ENCODE data around the gene KRT38.

KRT38 gene

DNA sequence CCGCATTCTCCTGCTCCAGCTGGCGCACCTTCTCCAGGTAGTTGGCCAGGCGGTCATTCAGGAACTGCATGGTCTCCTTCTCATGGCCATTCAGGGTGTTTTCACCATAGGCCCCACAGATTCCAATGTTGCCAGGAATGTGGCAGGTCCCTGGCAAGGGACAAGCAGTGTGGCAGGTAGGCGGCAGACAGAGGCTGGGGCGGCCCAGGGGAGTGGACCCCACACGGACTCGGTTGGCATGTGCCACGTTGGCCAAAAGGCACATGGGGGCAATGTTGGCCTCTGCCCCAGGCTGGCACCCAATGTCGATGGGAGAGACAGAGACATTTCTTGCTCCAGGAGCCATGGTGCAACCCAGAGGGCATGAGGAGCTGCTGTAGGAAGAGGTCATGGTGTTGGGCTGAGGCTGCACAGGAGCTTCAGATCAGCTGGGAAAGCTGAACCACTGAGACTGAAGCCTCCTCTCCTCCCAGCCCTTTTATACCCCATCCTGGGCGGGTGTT is at the start of gene KRT38:
KRT38 (minus strand) TSS at position 453 of the 503 bp plus-strand sequence; CDS start at position 391, 62 bp downstream.
- TF ChIP-seq, protein P1, sequence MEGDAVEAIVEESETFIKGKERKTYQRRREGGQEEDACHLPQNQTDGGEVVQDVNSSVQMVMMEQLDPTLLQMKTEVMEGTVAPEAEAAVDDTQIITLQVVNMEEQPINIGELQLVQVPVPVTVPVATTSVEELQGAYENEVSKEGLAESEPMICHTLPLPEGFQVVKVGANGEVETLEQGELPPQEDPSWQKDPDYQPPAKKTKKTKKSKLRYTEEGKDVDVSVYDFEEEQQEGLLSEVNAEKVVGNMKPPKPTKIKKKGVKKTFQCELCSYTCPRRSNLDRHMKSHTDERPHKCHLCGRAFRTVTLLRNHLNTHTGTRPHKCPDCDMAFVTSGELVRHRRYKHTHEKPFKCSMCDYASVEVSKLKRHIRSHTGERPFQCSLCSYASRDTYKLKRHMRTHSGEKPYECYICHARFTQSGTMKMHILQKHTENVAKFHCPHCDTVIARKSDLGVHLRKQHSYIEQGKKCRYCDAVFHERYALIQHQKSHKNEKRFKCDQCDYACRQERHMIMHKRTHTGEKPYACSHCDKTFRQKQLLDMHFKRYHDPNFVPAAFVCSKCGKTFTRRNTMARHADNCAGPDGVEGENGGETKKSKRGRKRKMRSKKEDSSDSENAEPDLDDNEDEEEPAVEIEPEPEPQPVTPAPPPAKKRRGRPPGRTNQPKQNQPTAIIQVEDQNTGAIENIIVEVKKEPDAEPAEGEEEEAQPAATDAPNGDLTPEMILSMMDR (IDR thresholded peaks at IDR 0.05; ENCODE audit: low read depth, low read length), result no peak
- H3K36me3 ChIP-seq, result no peaks in the 10 kb centered on the region
- H3K27ac ChIP-seq, result no peak within 1 kb of the TSS
- no peak for DNase-seq
- H3K4me3 ChIP-seq (ENCODE audit: low read depth, low read length), result no peak within 1 kb of the TSS
- peaks cover 100% of the 10 kb centered on the region for H3K27me3 ChIP-seq (ENCODE audit: insufficient read depth, low read depth, severe bottlenecking)
- H3K9me3 ChIP-seq (ENCODE audit: severe bottlenecking), result peaks cover 20% of the 10 kb centered on the region

DNA sequence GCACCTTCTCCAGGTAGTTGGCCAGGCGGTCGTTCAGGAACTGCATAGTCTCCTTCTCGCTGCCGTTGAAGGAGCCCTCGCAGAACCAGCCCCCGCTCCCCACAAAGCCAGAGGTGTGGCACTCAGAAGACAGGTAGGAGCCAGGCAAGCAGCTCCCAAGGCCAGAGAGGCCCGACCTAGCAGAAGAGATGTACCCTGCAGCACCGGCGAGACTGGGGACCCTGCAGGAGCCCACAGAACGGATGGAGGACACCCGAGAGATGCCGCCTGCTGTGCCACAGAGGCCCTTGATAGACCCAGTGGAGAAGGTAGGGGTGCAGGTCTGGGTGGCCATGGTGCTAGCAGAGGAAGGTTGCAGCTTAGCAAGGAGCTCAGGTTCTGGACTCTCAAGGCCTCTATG is 48.7 kb upstream of the KRT38 start, which contains the start of gene KRT36:
KRT36 (minus strand) TSS at position 380 of the 400 bp plus-strand sequence; CDS start at position 334, 46 bp downstream.
- no peak within 1 kb of the TSS for H3K27ac ChIP-seq
- DNase-seq, result no peak
- TF ChIP-seq, protein P1 (IDR thresholded peaks at IDR 0.05; ENCODE audit: low read depth, low read length), result no peak
- no peaks in the 10 kb centered on the region for H3K36me3 ChIP-seq
- no peak within 1 kb of the TSS for H3K4me3 ChIP-seq (ENCODE audit: low read depth, low read length)
- H3K9me3 ChIP-seq (ENCODE audit: severe bottlenecking), result no peaks in the 10 kb centered on the region
- H3K27me3 ChIP-seq (ENCODE audit: insufficient read depth, low read depth, severe bottlenecking), result peaks cover 15% of the 10 kb centered on the region

DNA sequence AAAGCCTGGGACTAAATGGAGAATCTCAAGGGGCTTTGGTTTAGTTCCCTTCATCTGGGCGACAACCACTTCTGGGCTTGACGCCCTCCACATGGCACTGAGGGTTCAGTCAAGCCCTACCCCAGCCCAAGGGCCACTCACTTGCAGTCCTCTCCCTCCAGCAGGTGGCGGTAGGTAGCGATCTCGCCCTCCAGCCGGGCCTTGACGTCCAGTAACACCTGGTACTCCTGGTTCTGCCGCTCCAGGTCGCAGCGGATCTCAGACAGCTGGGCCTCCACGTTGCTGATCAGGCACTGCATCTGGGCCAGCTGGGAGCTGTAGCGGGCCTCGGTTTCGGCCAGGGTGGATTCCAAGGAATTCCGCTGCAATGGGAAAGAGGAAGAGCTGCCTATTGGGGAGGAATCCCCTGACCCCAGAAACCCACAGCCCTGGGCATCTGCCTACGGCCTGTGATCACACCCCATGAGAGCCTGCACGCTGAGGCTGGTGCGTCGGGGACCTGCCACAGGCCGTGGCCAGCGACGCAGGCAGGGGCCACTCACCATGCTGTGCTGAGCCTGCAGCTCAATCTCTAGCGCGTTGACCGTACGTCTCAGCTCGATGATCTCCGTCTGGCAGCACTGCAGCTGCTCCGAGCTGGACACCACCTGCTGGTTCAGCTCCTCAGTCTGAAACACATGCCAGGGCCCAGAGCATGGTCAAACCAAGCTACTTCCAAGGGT is 46.2 kb upstream of the KRT38 start:
- peak; percentile 82 for DNase-seq
- Histone ChIP-seq H3K4me3 (ENCODE audit: low read depth, low read length) (no peak overlapping the region), H3K9me3 (ENCODE audit: severe bottlenecking) (no peaks in the 10 kb centered on the region), H3K36me3 (no peaks in the 10 kb centered on the region), H3K27me3 (ENCODE audit: insufficient read depth, low read depth, severe bottlenecking) (peaks cover 26% of the 10 kb centered on the region), H3K27ac (no peak overlapping the region)
- TF ChIP-seq, protein P1 (IDR thresholded peaks at IDR 0.05; ENCODE audit: low read depth, low read length), result peak; percentile 96

DNA sequence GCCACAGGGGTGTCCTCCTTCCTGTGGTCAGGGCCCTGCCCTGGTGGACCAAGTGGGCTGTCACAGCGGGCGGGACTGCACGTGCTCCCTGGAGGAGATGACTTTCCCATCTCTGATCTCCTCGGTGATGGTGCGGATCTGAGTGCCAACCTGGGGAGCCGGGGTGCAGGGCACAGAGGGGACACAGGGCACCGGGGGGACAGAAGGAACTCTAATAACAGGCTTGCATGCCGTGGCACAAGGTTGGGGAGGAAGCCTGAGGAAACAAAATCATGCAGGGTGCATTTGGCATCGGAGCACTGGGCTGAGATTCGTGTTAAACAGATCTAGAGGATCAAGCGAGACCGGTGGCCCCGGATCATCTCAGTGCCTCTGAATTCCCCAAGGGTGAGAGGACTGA is 45.5 kb upstream of the KRT38 start:
- peaks cover 31% of the 10 kb centered on the region for H3K27me3 ChIP-seq (ENCODE audit: insufficient read depth, low read depth, severe bottlenecking)
- H3K36me3 ChIP-seq, result no peaks in the 10 kb centered on the region
- no peak overlapping the region for H3K27ac ChIP-seq
- TF ChIP-seq, protein P1 (IDR thresholded peaks at IDR 0.05; ENCODE audit: low read depth, low read length), result no peak
- H3K9me3 ChIP-seq (ENCODE audit: severe bottlenecking), result no peaks in the 10 kb centered on the region
- DNase-seq, result no peak
- no peak overlapping the region for H3K4me3 ChIP-seq (ENCODE audit: low read depth, low read length)

DNA sequence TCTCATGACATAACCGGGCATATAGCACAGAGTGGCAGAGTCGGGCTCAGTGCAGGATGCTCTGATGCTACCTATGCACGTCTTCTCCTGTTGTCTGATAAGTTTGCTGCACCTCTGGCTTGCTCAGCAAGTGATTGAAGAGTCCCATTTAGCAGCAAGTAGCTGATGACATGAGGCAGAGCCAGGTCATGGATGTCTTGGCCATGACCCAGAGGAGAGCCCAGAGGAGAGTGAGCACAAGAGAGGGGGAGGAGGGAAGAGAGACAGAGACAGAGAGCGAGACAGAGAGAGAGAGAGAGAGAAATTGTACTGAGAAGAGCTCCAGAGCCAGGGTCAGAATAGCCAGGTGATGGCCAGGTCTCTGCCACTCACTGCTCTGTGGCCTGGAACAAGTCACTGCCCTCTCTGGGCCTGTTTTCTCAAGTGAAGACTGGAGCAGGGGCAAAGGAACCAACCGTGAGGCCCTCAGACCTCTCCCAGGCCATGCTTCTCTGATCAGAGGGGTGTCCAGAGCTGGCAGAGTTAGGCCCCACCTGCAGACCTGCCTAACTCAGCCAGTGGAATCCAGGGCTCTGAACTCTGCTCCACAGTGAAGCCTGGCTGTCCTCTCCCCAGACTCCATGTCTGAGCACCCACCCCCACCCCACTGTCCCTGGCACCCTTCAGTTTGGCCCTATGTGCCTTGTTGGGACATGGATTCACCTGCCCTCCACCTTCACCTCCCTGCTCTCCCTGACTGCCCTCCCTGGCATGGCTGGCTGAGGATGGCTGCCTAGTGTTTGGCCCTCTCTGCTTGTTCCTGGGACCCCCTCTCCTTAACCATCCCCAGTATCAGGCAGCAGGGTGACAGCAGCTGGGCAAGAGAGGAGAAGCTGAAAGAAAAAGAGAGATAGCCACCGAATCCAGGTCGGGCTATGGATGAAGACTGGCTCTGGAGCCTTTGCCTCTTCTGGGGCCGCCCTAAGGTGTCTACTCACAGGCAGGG is 44.4 kb upstream of the KRT38 start:
- no peaks in the 10 kb centered on the region for H3K36me3 ChIP-seq
- H3K27me3 ChIP-seq (ENCODE audit: insufficient read depth, low read depth, severe bottlenecking), result peaks cover 41% of the 10 kb centered on the region
- H3K27ac ChIP-seq, result no peak overlapping the region
- H3K9me3 ChIP-seq (ENCODE audit: severe bottlenecking), result no peaks in the 10 kb centered on the region
- DNase-seq, result no peak
- TF ChIP-seq, protein P1 (IDR thresholded peaks at IDR 0.05; ENCODE audit: low read depth, low read length), result no peak
- no peak overlapping the region for H3K4me3 ChIP-seq (ENCODE audit: low read depth, low read length)

Data from WERI-Rb-1 (cell line).